DOHH2 (cell line): Measurements from ENCODE around the gene TSPAN4.

Experiments
- H3F3A ChIP-seq: fragments of 200-600 bp; sonication (generic), shearing (Covaris generic); 2 replicates; pipeline ENCODE4 v1.6.0; 2016; ENCODE audit warnings: antibody characterized with exemption, mild to moderate bottlenecking; ENCODE audit not compliant: control insufficient read depth, insufficient read depth
- H3K27ac ChIP-seq: fragments of 200-600 bp; sonication (generic); 2 replicates; pipeline ENCODE4 v1.5.1; 2014; ENCODE audit warnings: low read depth, mild to moderate bottlenecking, low read length, moderate library complexity
- H3K27me3 ChIP-seq: fragments of 200-600 bp; sonication (generic); 2 replicates; pipeline ENCODE4 v1.6.1; 2014; ENCODE audit warnings: mild to moderate bottlenecking, low read length, mixed read lengths; ENCODE audit not compliant: control insufficient read depth
- H3K36me3 ChIP-seq: fragments of 200-600 bp; sonication (generic); 2 replicates; pipeline ENCODE4 v1.6.1; 2014; ENCODE audit warnings: mild to moderate bottlenecking, low read length, moderate library complexity, mixed read lengths; ENCODE audit not compliant: control insufficient read depth
- H3K4me1 ChIP-seq: fragments of 200-600 bp; sonication (generic); 2 replicates; pipeline ENCODE4 v1.6.1; 2014; ENCODE audit warnings: mild to moderate bottlenecking, low read length, mixed read lengths; ENCODE audit not compliant: control insufficient read depth
- H3K4me2 ChIP-seq: fragments of 200-600 bp; sonication (generic); 2 replicates; pipeline ENCODE4 v1.6.0; 2014; ENCODE audit warnings: mild to moderate bottlenecking, low read length, moderate library complexity
- H3K4me3 ChIP-seq: fragments of 200-600 bp; sonication (generic); 2 replicates; pipeline ENCODE4 v1.5.1; 2014; ENCODE audit warnings: mild to moderate bottlenecking, low read length, mixed read lengths
- H3K79me2 ChIP-seq: fragments of 200-600 bp; sonication (generic); 2 replicates; pipeline ENCODE4 v1.6.1; 2014; ENCODE audit warnings: mild to moderate bottlenecking, low read length, mixed read lengths; ENCODE audit not compliant: control insufficient read depth
- H3K9me2 ChIP-seq: fragments of 200-600 bp; sonication (generic); replicated peaks from 2 replicates; pipeline ENCODE4 v1.6.1; 2014; ENCODE audit warnings: mild to moderate bottlenecking, low read length, mixed read lengths; ENCODE audit not compliant: control insufficient read depth
- H3K9me3 ChIP-seq: fragments of 200-600 bp; sonication (generic); 2 replicates; pipeline ENCODE4 v1.6.1; 2014; ENCODE audit warnings: antibody characterized with exemption, low read length, mixed read lengths; ENCODE audit not compliant: control insufficient read depth, insufficient read depth
- H4K20me1 ChIP-seq: fragments of 200-600 bp; sonication (generic); 2 replicates; pipeline ENCODE4 v1.6.0; 2014; ENCODE audit warnings: low read depth, mild to moderate bottlenecking, antibody characterized with exemption, low read length, moderate library complexity; ENCODE audit not compliant: control insufficient read depth, insufficient read depth
- CTCF ChIP-seq: fragments of 200-600 bp; sonication (generic); IDR thresholded peaks from one replicate; pipeline ENCODE4 v1.5.1; 2014; ENCODE audit warnings: antibody characterized with exemption, mild to moderate bottlenecking, low read depth, low read length; ENCODE audit not compliant: poor library complexity, severe bottlenecking
- EZH2phosphoT487 ChIP-seq: fragments of 200-600 bp; sonication (generic); IDR thresholded peaks from 2 replicates; pipeline ENCODE4 v1.6.1; 2017; ENCODE audit warnings: borderline replicate concordance, mild to moderate bottlenecking, antibody characterized with exemption, low read length, moderate library complexity, mixed read lengths

The TSPAN4 gene

GRCh38 chr11:812390-812789 lies 30.3 kb upstream of the TSPAN4 start:
- Histone ChIP-seq H3K36me3 (peaks cover 64% of the 10 kb centered on the region), H3K4me2 (peak overlapping the region; percentile 67; the same call in 1 of the 2 replicates), H3F3A (peaks cover 59% of the 10 kb centered on the region), H3K9me2 (no peaks in the 10 kb centered on the region), H3K9me3 (no peaks in the 10 kb centered on the region), H4K20me1 (peaks cover 20% of the 10 kb centered on the region; the same call in 1 of the 2 replicates), H3K79me2 (peaks cover 45% of the 10 kb centered on the region), H3K4me3 (no peak overlapping the region), H3K27me3 (no peaks in the 10 kb centered on the region), H3K4me1 (peaks cover 40% of the 10 kb centered on the region), H3K27ac (no peak overlapping the region)
- TF ChIP-seq EZH2phosphoT487: no peak
- no peak for TF ChIP-seq CTCF

GRCh38 chr11:813072-813455 lies 29.6 kb upstream of the TSPAN4 start:
- Histone ChIP-seq H3F3A (peaks cover 58% of the 10 kb centered on the region), H3K27me3 (no peaks in the 10 kb centered on the region), H4K20me1 (peaks cover 20% of the 10 kb centered on the region; the same call in 1 of the 2 replicates), H3K4me3 (no peak overlapping the region), H3K4me1 (peaks cover 35% of the 10 kb centered on the region), H3K79me2 (peaks cover 39% of the 10 kb centered on the region), H3K27ac (no peak overlapping the region), H3K4me2 (no peak overlapping the region), H3K36me3 (peaks cover 61% of the 10 kb centered on the region), H3K9me3 (no peaks in the 10 kb centered on the region), H3K9me2 (no peaks in the 10 kb centered on the region)
- TF ChIP-seq CTCF (no peak), EZH2phosphoT487 (no peak)

GRCh38 chr11:813456-814096 lies 29.1 kb upstream of the TSPAN4 start:
- H3K4me2 ChIP-seq: no peak overlapping the region
- no peaks in the 10 kb centered on the region for H3K9me3 ChIP-seq
- peaks cover 30% of the 10 kb centered on the region for H3K4me1 ChIP-seq
- H3K4me3 ChIP-seq: no peak overlapping the region
- H3F3A ChIP-seq: peaks cover 58% of the 10 kb centered on the region
- peaks cover 20% of the 10 kb centered on the region; the same call in 1 of the 2 replicates for H4K20me1 ChIP-seq
- H3K36me3 ChIP-seq: peaks cover 60% of the 10 kb centered on the region
- no peaks in the 10 kb centered on the region for H3K9me2 ChIP-seq
- H3K79me2 ChIP-seq: peaks cover 34% of the 10 kb centered on the region
- no peak for TF ChIP-seq CTCF
- TF ChIP-seq EZH2phosphoT487: no peak
- peak overlapping the region; percentile 8 for H3K27ac ChIP-seq
- H3K27me3 ChIP-seq: no peaks in the 10 kb centered on the region
